Activated CD4-positive, alpha-beta T cell treated with anti-CD3 and anti-CD28 coated beads for 4 hours (primary cell): Measurements from ENCODE around the gene FHAD1.
"Not testable (repeated sequence)": the region's sequence is repeated elsewhere in the genome, so short reads cannot be mapped to it uniquely, and the experiment has no call there.

Experiments used
- DNase-seq, 2 donors: peaks; one replicate each; pipeline ENCODE4 v3.0.0-alpha.2; 2020

Gene FHAD1

GRCh38 chr1:15380601-15381508 is 133.8 kb downstream of the FHAD1 start:
- DNase-seq = no peak

- no peak for DNase-seq
Measured at GRCh38 chr1:15381805-15382204, 134.8 kb downstream of the FHAD1 start.

GRCh38 chr1:15382601-15383518 is 135.8 kb downstream of the FHAD1 start:
- no peak for DNase-seq

- no peak for DNase-seq
Measured at GRCh38 chr1:15383810-15384209, 136.8 kb downstream of the FHAD1 start.

- no peak for DNase-seq
Measured at GRCh38 chr1:15384301-15384901, 137.4 kb downstream of the FHAD1 start.

- DNase-seq = no peak
Measured at GRCh38 chr1:15385420-15385819, 138.4 kb downstream of the FHAD1 start.

- no peak for DNase-seq
Measured at GRCh38 chr1:15386164-15386749, 139.2 kb downstream of the FHAD1 start.

GRCh38 chr1:15388201-15388880 is 141.3 kb downstream of the FHAD1 start:
- no peak for DNase-seq

GRCh38 chr1:15389828-15390227 is 142.8 kb downstream of the FHAD1 start:
- not testable (repeated sequence) for DNase-seq

GRCh38 chr1:15390667-15391066 is 143.6 kb downstream of the FHAD1 start:
- no peak for DNase-seq

- no peak for DNase-seq
Measured at GRCh38 chr1:15391366-15391765, 144.3 kb downstream of the FHAD1 start.

- DNase-seq = no peak
Measured at GRCh38 chr1:15393475-15394257, 146.6 kb downstream of the FHAD1 start.

- no peak for DNase-seq
Measured at GRCh38 chr1:15394258-15394690, 147.3 kb downstream of the FHAD1 start.

GRCh38 chr1:15397236-15397635 is 150.2 kb downstream of the FHAD1 start:
- DNase-seq = no peak

GRCh38 chr1:15399710-15400109 is 152.7 kb downstream of the FHAD1 start:
- no peak for DNase-seq

- no peak for DNase-seq
Measured at GRCh38 chr1:15400627-15401026, 153.6 kb downstream of the FHAD1 start.

GRCh38 chr1:15401391-15402055 is 154.5 kb downstream of the FHAD1 start:
- no peak for DNase-seq

GRCh38 chr1:15402809-15403450 is 155.9 kb downstream of the FHAD1 start:
- DNase-seq = no peak

GRCh38 chr1:15403962-15404580 is 157.0 kb downstream of the FHAD1 start:
- DNase-seq = no peak
